ENCODE measurements around the gene NOC4L. TPM values are rescaled to one million over a fixed set of nuclear protein-coding genes. Genes with fewer than 3 reads are reported as not detected.

The NOC4L gene
- total RNA-seq, 4 donors from 2014 or later = 7.5 to 13.4 (median 9.5) TPM

- 81 to 95% methylated on average over 7 to 9 of the region's 9 CpGs for WGBS, 2 donors (ENCODE audit: low coverage in 1 of 2)
- peaks cover 0 to 98% of the 10 kb centered on the region in 2 donors for H3K36me3 ChIP-seq
- H3K4me3 ChIP-seq = no peak overlapping the region
- H3K4me1 ChIP-seq = no peaks in the 10 kb centered on the region
- H3K27ac ChIP-seq = no peak overlapping the region
- ATAC-seq = no peak
- H3K27me3 ChIP-seq = no peaks in the 10 kb centered on the region
- TF ChIP-seq CTCF (IDR thresholded peaks at IDR 0.05) (no peak), POLR2AphosphoS5 (IDR thresholded peaks at IDR 0.05) (no peak), EP300 (IDR thresholded peaks at IDR 0.05) (no peak), POLR2A (IDR thresholded peaks at IDR 0.05) (no peak)
- H3K9me3 ChIP-seq = no peaks in the 10 kb centered on the region
These were observed 28.8 kb upstream of the NOC4L start for GRCh38 chr12:132115500-132115899.

- Histone ChIP-seq H3K9me3 (no peaks in the 10 kb centered on the region), H3K36me3 (peaks cover 0 to 98% of the 10 kb centered on the region in 2 donors), H3K27me3 (no peaks in the 10 kb centered on the region), H3K4me1 (no peaks in the 10 kb centered on the region), H3K27ac (no peak overlapping the region), H3K4me3 (no peak overlapping the region)
- WGBS, 2 donors (ENCODE audit: low coverage in 1 of 2) = 80 to 95% methylated on average over 1 to 12 of the region's 58 CpGs
- ATAC-seq = no peak
- TF ChIP-seq CTCF (IDR thresholded peaks at IDR 0.05) (no peak), POLR2A (IDR thresholded peaks at IDR 0.05) (no peak), POLR2AphosphoS5 (IDR thresholded peaks at IDR 0.05) (no peak), EP300 (IDR thresholded peaks at IDR 0.05) (no peak)
These were observed 27.3 kb upstream of the NOC4L start for GRCh38 chr12:132116709-132117557.

GRCh38 chr12:132117558-132117875 lies 26.7 kb upstream of the NOC4L start:
- no peak overlapping the region for H3K27ac ChIP-seq
- H3K4me1 ChIP-seq = no peaks in the 10 kb centered on the region
- no peaks in the 10 kb centered on the region for H3K9me3 ChIP-seq
- no peak overlapping the region for H3K4me3 ChIP-seq
- 100% methylated on average over 1 of the region's 10 CpGs; no CpG with 5 or more reads in 1 of the 2 donors for WGBS, 2 donors (ENCODE audit: low coverage in 1 of 2)
- ATAC-seq = no peak
- no peaks in the 10 kb centered on the region for H3K27me3 ChIP-seq
- TF ChIP-seq EP300 (IDR thresholded peaks at IDR 0.05) (no peak), CTCF (IDR thresholded peaks at IDR 0.05) (no peak), POLR2A (IDR thresholded peaks at IDR 0.05) (no peak), POLR2AphosphoS5 (IDR thresholded peaks at IDR 0.05) (no peak)
- H3K36me3 ChIP-seq = peaks cover 0 to 98% of the 10 kb centered on the region in 2 donors

GRCh38 chr12:132118876-132119275 lies 25.4 kb upstream of the NOC4L start:
- peaks cover 0 to 98% of the 10 kb centered on the region in 2 donors for H3K36me3 ChIP-seq
- no CpG with 5 or more reads among the region's 22 CpGs for WGBS, 2 donors (ENCODE audit: low coverage in 1 of 2)
- no peak for TF ChIP-seq POLR2A (IDR thresholded peaks at IDR 0.05)
- no peak for TF ChIP-seq POLR2AphosphoS5 (IDR thresholded peaks at IDR 0.05)
- TF ChIP-seq CTCF (IDR thresholded peaks at IDR 0.05) = no peak
- no peak for TF ChIP-seq EP300 (IDR thresholded peaks at IDR 0.05)
- H3K27me3 ChIP-seq = no peaks in the 10 kb centered on the region
- H3K4me3 ChIP-seq = no peak overlapping the region
- H3K4me1 ChIP-seq = no peaks in the 10 kb centered on the region
- no peak overlapping the region for H3K27ac ChIP-seq
- ATAC-seq = no peak
- H3K9me3 ChIP-seq = no peaks in the 10 kb centered on the region

- H3K4me3 ChIP-seq = no peak overlapping the region
- no peaks in the 10 kb centered on the region for H3K27me3 ChIP-seq
- WGBS, 2 donors (ENCODE audit: low coverage in 1 of 2) = 86 to 94% methylated on average over 11 to 14 of the region's 14 CpGs
- ATAC-seq = no peak
- H3K36me3 ChIP-seq = peaks cover 0 to 98% of the 10 kb centered on the region in 2 donors
- H3K4me1 ChIP-seq = no peaks in the 10 kb centered on the region
- no peak overlapping the region for H3K27ac ChIP-seq
- TF ChIP-seq POLR2A (IDR thresholded peaks at IDR 0.05) (no peak), EP300 (IDR thresholded peaks at IDR 0.05) (no peak), POLR2AphosphoS5 (IDR thresholded peaks at IDR 0.05) (no peak), CTCF (IDR thresholded peaks at IDR 0.05) (no peak)
- H3K9me3 ChIP-seq = no peaks in the 10 kb centered on the region
These were observed 23.0 kb upstream of the NOC4L start for GRCh38 chr12:132121283-132121682.
